Inferior parietal cortex (tissue), 1 donor: ENCODE results near the gene CAMK1D.
A peak's percentile ranks its signal among the peaks of the same experiment; 100 is the strongest.

ENCODE experiments used
- DNase-seq: peaks from one replicate; pipeline ENCODE4 v3.0.0-alpha.2; 2016; ENCODE audit errors: extremely low spot score

CAMK1D gene

DNA sequence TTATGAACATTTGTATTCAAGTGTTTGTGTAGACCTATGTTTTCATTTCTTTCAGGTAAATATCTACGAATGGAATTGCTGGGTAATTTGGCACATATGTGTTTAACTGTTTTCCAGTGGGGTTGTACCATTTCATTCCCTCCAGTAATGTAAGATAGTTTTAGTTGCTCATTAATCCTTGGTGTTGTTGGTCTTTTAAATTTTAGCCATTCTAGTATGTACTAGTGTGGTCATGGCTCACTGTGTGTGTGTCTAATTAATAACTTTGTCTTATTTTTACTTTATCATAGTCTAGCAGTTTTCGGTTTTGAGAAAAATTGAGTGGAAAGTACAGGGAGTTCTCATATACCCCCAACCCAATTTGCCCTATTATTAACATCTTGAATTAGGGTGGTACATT, 278.8 kb downstream of the CAMK1D start:
- no peak for DNase-seq

DNA sequence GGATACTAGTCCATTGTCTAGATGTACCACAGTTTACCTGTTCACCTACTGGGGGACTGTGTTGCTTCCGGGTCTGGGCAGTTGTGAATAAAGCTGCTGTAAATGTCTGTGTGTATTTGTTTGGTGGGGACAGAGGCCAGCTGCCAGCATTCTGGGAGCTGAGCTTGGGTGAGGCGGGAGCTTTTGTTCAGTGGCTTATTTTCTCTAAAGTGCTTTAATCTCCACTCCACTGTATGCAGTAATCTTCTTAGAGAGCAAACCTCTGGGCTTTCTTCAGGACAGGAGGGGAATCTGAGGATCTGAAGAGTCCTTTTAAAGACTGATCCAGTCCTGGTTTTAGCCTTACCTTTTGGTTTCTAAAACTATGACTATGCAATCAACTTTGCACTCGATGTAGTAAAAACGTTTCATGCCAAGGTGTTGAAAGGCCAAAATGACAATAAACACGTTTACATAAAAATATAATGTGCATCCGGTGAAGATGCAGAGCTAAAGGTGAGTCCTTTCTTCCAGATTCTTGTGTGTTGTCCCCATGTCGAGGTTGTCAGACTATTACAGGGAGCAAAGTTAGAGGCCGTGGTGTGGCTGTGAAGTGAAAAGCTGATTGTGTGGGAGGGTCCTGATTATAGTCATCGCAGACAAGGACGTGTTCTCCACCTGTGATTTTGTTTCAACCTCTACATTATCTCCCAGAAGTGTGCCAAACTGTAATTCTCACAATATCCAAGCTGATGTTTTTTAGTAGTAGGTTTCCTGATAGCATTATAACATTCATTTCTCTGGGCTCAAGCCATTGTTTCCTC, 279.8 kb downstream of the CAMK1D start:
- no peak for DNase-seq

DNA sequence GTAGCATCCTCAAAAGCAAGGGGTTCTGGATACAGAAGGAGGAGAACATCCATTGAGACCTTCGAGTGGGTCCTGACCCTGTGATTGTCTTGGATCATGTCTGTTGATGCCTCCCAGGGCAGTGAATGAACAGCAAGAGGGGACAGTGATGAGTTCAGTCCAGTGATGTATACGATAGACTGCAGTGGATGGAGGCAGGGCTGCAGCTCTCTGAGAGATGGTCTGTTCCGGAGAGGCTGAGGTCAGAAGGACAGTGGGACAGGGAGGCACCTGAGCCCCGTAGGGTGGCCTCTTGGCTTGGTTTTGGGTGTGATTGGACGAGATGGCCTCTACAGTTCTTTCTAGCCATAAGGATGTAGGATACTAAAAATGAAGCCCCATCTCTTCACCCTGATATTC, 280.4 kb downstream of the CAMK1D start:
- DNase-seq, result no peak

DNA sequence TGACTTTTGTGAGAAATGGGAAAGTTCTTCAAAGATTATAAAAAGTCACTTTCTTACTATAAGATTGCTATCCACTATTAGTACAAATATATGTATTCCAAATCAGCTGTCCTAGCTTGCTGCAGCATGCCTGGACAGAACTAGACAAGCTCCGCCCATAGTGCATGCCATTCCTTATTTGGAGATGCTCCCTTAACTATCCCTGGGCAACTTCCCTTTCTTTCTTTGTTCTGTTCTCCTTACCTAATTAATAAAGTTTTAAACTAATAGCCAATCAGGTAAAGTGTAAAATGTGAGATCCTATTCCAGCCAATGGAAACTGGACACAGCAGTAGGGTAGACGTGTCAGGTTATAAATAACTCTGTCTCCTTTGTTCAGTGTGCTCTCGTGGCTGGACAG, 281.9 kb downstream of the CAMK1D start:
- DNase-seq, result no peak

DNA sequence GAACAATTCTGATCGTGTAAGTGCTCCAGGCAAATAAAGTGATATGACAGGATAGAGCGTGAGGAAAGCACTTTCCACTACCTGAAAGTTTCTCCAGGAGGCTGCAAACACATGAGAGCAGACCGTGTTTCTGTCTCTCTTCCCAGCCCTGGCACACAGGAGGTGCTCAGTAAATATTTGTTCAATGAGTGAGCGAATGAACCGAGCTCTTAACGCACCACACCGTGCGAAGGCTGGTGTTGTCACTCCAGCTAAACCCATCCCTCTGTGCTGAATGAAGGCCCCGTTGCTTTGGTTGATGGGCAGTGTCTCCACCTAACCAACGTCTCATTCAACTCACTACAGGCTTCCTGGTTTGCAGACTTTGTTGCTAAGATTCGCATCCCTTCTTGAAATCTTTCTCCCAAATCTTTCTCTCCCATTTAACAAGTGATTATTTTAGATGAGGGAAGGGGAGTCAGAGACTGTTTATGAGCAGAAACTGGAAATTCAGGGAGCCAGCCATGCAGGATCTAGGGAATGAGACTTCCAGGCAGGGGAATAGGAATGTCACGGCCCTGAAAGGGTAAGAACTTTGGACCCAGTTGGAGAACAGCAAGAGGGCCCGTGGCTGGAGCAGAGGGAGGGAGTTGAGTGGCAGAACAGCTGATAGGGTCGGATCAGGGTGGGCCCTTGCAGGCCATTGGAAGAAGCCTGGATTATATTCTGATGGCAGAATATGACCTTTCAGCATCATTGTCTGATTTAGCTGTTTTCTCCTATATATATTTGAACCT, 282.6 kb downstream of the CAMK1D start:
- no peak for DNase-seq

DNA sequence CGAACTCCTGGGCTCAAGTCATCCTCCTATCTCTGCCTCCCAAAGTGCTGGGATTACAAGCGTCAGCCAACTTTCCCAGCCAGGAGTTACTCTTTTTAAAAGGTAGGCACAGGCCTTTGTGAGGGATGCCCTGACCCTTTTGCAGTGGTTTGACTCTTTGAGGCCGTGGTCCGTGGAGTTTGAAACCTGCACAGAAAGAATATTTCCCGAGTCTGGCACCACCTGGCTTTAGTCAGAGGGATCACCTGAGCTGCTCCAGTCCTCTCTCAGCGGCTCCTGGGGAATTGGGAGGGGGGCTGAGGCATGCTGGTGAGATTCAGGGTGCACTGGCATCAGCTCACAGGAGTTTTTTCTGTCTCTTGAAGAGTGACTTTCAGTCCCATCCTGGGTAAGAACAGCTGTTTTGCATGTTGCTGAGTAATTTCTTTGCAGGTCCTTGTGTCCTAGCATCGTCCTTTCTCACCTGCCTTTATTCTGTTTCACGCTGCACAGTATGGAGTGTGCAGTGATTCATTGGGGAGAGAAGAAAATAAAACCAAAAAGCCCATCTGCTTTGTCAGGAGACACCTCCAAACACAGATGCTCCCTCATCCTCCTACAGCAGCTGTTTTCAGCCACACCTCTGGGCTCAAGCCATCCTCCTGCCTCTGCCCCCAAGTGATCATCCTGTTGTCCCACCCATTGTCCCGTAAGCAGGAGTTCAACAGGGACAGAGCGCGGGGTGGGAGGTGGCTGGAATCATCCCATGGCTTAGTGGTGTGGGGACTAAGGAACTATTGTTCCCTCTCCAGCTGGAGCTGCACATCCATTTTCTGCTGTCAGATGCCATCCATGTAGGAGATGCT, 284.7 kb downstream of the CAMK1D start:
- DNase-seq, result no peak

DNA sequence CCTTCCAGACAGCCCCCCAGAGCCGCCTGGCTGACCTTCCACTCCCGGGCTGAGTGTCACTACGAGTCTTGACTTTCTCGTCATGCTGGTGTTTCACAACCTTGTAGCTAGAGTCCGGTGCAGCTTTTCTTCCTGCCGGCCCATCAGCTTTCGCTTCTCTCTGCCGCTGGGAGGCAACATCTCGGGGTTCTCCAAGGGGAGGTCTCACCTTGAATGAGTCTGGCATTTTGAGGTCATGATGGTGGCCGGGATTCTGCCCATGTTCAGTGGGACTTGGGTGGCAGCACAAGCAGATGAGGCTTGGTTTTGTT, 285.2 kb downstream of the CAMK1D start:
- no peak for DNase-seq

DNA sequence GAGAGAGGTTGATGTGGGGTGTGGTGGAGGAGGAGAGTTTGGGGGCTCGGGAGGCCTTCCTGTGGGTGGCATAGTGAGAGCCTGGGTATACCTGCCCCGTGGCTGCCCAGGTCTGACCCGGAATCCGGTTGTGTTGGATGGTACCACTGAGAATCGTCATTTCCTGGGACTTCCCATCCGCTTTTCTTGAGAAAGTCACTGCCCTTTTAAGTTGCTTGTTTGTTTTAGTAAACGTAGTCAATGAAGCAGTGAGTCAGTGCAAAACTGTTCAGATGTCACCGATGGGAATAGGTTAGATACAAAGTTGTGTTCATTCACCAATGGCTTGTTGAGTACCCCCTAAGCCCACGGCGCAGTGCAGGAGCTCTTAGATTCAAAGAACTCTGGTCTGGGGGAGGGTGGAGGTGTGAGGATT, 285.8 kb downstream of the CAMK1D start:
- no peak for DNase-seq

DNA sequence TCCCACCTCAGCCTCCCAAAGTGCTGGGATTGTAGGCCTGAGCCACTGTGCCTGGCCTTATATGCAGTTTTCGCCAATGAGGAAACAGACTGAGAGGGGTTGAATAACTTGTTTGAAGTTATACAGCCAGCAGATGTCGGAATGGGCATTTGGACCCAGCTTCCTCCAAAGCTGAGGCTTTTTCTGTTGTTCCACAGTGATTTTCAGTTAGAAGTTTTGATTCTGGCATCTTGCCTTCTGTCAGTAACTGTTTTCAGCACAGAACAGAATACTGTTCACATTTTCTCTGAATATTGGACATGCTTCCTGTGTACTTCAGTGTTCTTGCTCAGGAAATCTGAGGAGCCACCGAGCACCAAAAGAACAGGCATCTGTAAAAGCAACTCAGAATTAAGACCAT, 287.2 kb downstream of the CAMK1D start:
- peak; percentile 60 for DNase-seq

DNA sequence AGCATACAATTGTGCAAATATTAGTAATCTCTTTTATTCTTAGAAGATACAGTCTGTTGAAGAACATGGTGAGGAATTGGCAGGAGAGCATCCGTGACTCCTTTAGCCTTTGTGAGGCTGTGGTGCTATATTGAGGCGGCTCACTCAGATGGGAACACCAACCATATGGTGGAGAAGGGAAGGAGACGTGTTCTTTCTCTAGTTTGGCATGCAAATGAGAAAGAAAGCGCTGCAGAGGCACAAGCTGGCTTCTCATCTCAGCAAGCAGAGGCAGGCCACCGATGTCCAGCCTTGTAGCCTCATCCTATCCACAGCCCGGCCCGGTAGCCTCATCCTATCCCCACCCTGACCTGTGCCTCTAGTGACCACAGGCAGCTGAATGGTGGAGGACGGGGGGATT, 288.3 kb downstream of the CAMK1D start:
- no peak for DNase-seq

DNA sequence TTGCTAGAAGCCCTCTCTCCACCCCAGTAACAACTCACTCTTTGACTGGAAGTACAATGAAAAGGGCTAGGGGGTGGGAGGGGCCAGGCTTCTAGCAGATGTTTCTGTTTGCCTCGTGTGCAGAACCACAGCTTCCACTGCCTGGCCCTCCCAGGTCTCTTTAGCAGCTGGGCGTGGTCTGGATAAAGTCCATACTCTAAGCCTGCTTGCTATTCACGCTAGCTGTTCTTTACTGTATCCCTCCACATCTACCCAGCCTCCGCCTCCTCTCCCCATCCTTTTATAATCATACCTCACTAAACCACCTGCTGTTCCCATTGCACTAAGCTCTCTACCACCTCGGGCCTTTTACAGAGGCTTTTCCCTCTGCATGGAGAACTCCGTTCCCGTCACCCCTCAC, 288.8 kb downstream of the CAMK1D start:
- DNase-seq, result no peak

DNA sequence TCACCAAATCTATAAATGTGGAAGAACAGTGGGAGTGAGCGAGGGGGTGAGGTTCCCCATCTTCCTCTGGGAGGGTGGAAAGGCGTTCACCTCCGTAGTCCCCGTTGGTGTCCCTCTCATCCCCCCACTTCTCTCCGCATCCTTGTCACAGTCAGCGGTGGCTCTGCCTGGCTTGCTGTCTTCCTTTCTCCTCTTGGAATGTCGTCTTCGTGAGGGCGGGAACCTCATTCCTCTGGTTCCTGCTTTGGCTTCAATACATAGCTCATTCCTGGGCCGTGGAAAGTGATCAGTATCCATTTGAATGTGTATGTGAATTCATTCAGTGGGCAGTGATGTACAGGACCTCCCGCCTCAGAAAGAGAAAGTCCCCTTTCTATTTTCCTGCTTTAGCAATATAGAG, 289.4 kb downstream of the CAMK1D start:
- no peak for DNase-seq

DNA sequence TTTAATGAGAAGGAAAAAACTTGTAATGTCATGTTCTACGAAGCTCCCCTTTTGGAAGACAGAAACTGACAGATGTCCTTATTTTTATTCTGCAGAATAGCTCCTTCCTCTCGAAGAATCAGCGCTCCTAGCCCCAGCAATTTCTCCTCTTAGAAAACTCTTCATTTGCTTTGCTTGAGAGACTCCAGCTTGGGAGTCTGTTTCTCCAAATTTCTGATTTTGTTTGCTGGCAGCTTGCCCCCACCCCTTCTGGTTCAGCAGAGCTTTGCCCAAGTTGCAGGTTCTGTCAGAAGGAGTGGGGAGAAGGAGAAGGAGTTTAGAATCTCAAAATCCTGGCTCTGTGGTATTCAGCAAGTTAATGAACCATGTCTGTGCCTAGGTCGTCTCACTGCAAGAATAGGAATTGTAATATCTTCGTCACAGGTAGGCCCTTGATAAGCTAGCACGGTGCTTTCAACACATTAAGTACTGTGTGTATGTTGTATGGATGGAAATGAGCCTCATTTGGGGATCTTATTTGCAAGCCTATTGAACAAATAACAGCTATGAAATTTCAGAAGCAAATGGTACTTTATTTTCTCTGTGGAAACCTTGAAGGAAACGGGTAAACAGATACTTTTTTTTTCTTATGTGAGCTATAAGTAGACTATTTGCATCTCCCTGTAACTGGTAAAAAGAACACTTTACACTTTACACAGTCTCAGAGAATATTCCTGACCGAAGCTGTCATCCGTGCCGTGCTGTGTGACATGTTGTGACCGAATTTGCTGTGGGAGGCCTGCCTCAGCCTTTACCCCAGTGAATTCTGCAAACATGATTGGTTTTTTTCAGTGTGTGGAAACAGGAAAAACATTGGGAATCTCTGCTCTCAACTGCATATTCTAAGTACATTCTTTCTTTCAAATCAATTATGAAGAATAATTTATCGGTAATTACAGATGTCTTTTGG, 290.9 kb downstream of the CAMK1D start:
- DNase-seq, result no peak

DNA sequence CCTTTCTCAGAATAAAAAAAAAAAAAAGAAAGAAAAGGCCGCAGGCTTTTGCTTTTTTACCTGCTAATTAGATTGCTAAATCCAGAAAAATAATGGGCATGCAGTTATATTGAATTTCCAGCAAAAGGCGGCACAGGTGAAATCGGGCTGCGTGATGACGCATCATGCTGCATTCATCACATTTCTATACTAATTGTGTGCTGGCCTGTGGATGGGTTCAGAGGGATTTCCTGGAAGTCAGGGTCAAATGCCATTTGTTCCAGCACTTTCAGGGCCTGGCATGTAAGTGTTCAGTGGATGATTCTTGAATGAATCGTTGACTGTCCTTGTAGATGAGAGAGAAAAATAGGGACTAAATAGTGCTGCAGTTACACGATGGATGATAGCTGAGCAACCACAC, 292.7 kb downstream of the CAMK1D start:
- no peak for DNase-seq

DNA sequence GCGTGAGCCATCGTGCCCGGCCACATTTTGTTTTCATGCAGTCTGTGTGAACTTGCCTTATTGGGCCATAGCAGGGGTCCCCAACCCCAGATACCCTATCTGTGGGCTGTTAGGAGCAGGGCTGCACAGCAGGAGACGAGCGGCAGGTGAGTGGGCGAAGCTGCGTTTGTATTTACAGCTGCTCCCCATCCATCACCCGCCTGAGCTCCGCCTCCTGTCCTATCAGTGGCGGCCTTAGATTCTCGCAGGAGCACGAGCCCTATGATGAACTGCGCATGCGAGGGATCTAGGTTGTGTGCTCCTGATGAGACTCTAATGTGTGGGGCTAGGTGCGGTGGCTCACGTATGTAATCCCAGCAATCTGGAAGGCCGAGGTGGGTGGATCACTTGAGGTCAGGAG, 293.9 kb downstream of the CAMK1D start:
- DNase-seq, result no peak

DNA sequence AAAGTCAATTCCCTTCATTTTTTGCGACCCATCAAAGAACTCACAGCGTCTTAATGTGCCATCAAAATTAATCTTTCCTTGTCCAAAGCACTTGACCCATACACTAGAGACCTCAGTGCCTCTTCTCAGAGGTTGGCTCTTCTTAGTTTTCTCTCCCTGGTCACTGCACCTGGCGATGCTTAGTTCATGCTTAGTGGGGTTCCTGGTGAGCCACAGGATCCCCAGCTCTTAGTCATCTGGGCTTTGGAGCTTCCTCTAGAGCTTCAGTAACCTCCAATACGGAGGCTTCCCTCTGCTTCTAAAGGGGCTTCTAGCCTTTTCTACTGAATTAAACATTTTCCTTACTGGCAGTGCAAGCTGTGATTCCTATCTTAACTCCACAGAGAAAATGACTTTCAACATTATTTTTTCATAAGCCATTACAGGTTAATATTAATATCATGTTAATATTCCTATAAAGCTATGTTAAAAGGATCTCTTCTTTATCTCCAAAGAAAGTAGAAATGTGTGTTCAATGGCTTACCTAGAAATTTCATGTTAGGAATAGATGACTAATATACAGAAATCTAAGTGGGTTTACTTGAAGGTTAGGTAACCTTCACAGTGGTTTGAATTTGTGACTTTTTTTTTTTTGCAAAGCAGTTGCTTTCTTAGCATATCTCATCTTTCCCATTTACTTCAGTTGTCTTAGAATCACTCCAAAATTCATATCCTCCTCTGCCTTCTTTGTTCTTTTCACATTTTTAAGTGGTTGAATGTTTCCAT, 295.2 kb downstream of the CAMK1D start:
- DNase-seq, result no peak

DNA sequence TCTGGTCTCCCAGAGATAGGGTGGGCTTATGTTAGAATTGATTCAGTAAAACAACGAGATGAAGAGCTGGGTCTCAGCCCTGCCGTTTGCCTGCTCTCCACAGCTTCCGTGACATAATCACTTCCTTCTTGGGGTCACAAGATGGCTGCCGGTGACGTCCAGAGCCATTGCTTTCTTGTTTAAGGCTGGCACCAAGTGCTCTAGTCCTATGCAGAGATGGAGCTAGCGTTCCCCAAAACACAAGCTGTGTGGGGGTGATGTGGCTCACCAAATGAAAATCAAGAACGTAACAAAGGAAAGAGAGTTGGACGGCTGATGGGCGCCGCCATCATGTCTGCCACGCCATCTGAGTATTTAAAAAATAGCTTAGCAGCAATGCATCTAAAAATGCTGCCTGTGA, 296.1 kb downstream of the CAMK1D start:
- DNase-seq, result no peak

DNA sequence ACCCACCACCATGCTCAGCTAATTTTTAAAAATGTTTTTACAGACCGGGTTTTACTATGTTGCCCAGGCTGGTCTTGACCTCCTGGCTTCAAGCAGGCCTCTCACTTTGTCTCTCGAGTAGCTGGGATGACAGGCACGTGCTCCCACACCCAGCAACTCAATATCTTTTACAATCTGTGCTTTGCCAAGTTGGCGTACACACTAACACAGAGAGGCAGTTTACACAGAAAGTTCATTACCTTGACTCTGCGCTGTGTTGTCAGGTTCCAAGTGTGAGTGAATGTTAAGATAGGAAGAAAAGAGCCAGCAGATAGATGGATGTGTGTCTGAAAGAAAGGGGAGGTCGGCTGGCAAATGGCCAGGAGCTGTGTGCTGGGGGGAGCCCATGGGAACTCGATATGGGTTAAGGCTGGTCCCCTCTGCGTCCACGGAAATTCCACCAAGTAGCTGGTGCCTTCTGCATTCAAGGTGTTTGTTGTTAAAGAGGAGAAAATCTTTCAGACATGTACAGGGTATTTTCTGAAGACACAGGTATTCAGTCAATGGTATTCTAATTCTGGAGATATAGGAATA, 299.8 kb downstream of the CAMK1D start:
- no peak for DNase-seq

DNA sequence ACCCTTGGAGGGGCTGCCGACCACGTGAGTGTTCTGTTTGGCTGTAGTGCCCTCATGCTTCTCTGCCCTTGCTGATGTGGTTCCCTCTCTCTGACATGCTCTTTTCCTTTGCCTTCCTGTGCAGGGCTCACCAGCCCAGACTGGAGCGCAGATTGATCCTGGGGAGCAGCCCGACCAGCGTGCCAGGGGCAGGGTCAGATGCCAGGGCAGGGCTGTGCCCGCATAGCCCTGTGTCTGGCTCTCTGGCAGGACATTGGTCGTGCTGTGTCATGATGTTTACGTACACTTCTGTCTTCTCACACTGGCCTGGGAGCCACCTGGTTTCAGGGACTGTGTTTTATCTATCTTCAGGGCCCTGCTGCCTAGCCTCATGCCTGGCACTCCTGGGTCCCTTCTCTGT, 300.8 kb downstream of the CAMK1D start:
- DNase-seq, result no peak

DNA sequence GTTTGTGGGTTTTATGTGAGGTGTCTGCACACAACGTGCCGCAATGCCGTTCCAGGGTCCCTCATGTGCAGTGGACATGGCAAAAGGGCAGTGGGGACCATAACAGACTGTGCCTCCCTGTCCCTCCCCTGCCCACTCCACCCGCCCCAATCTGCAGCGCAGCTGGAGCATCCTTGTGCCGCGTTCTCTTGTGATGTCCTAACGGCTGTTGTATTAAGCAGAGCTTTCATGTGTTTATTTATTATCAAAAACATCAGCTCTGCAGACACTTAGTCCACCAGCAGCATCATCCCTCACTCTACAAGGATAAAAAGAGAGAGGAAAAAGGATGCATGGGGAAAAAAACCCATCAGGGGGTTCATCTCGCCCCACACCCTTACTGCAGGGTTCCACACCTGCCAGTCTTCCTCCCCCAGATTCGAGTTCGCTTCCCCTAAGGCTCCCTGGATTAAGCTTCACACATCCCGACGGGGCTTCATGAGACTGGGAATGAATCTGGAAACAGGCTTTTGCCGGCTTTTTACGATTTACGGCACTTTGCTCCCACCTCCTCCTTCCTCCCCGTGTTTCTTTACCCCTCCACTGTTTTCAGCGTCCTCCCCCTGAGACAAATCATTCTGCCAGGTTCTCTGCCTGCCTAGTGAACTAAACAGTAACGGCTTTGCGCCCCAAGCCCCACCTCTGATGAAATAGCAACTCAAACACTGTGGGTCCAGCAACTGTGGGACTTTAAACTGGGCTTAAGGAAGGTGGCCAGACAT, 301.4 kb downstream of the CAMK1D start:
- DNase-seq, result no peak
